Sciatic nerve (tissue), 2 donors: Measurements from ENCODE around the gene ABLIM1. TPM values are rescaled to one million over a fixed set of nuclear protein-coding genes. Genes with fewer than 3 reads are reported as not detected.

ENCODE experiments used
- ATAC-seq: fragments of 200-7000 bp; cut with Tn5 transposase; one replicate; pipeline ENCODE4 v1.9.1; 2020; ENCODE audit warnings: mild to moderate bottlenecking, moderate library complexity
- DNase-seq: peaks from one replicate; pipeline ENCODE4 v3.0.0-alpha.2; 2020; ENCODE audit warnings: low spot score
- intact Hi-C: fragments of 100-400 bp; cut with DNase I; formaldehyde crosslinking; loops from one replicate; pipeline ENCODE4 v1.14.2; 2022
- total RNA-seq: library from RNA; stranded (reverse); fragmentation: NEBNext Ultra II Directional; extraction: Animal tissue kit (Norgen Biotek cat#: 25700); gene quantifications from one replicate; pipeline ENCODE4 v1.2.1, GENCODE V29; 2021
- donor health status: DM: no; HTN: no; CAD: no.
- donor health status: DM: no; HTN: no; CAD: no.

Gene ABLIM1
- total RNA-seq, 1 donor from 2014 or later = 140 TPM

DNA sequence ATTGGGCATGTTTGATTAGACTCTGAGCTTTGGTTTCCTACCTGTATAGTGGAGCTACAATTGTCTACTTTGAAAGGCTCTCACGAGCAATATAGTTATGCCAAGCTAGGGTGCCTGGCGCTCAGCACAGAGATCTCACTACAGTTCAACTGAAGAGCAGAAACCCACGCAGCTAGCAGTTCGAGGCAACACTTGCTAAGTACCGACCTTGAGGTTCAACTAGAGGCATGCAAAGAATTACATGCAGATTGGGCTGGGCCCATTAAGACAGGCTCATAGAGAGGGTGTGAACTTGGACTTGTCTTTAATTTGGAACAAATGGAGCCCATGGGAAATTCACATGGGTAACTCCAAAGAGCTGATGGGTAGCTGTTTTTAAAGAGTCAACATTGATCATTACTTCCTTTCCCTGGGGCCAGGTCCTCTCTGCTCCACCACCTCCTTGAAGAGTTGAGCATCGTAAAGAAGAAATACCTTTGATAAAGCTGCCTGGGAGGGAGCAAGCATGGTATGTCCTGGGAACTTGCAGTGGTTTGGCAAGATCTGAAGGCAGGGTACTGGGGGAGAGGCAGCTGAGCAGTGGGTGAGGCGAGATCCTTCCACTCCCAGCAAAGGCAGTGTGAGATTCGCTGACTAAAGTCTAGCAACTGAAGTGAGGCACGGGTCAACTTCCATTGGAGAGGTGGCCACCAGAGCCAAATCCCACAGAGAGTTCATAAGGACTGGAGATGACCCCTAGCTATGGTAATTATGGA lies 228.3 kb downstream of the ABLIM1 start:
- intact Hi-C loops = loop anchor here (10.0 kb wide), 1 partner anchor 125 kb away; no protein-coding TSS in a partner anchor
- DNase-seq (no peak), ATAC-seq (peak; percentile 40)

DNA sequence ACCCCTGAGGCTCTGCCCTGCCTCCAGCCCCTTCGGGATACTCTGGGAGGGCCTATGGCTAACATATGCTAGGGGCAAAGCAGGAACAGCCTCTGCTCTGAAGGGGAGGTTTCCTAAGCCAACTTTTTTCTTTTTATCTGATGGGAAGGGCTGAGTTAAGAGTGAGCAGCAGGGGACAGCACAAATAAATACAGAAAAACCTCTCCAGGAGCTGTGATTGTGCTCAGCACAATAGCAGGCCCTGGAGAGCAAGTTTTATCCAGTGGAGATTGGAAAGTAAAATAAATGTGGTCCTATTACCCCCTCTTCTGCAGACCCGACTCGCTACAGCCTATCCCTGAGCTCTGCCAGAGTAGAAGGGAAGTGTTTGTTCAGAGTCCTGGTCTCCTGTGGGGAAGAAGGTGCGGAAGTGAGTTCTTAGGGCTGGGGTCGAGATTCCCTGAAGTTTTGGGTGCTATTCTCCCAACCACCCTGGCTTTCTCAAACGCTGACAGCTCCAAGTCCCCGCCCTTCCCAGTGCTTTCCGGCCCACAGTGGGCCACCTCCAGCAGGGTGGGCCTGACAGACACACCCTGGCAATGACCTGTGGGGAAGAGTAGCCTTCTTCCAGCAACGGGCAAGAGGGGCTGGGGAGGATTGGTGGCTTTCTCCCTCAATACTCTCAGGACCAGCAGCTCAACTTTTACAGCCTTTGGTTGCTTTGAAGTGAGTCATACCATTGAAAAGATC lies 230.8 kb downstream of the ABLIM1 start:
- intact Hi-C loops = no loop called here
- ATAC-seq = peak; percentile 69
- no peak for DNase-seq

- intact Hi-C loops = no loop called here
- no peak for DNase-seq
- no peak for ATAC-seq
Measured at GRCh38 chr10:114426476-114426875, 231.6 kb downstream of the ABLIM1 start.

DNA sequence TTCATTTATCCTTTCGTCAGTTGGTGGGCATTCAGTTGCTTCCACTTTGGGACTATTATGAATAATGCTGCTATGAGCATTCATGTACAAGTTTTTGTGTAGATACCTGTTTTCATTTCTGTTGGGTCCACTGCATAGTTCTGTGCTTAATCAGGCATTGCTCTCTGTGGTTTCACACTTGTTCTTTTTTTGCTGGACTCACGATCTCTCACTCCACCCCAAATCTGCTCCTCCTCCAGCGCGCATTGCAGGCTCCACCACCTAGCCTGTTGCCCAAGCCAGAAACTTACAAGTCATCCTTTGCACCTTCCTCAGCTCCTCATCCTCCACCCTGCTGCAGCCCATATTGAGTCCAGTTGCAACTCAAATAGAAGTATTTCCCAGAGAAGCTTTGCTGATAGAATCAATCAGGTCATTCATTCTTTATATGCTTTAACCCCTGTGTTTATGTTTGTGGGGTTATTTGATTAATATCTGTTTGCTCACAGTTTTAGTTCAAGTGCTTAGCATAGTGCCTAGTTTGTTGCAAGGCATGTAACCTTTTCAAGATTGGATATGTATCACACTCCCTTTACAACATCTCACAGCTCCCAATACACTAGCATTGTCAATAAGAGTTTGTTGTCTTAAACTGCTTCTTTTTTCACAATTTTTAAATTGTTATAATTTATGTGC lies 237.1 kb downstream of the ABLIM1 start:
- intact Hi-C loops = no loop called here
- ATAC-seq (no peak), DNase-seq (no peak)

DNA sequence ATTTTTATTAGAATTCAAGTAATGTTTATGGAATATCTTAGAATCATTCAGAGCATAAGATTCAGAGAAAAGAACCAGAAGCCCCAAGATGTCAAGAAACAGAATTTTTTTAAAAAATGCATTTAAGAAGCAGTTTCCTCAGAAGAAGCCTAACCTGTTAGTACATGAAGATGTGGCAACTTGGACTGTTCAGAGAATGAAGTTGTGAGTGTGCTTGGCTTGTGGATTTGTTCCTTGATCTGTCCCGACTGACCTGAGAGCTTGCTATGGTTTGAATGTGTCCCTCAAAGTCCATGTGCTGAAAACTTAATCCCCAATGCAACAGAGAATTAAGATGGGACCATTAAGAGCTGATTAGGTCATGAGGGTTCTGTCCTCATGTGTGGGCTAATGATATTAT lies 240.0 kb downstream of the ABLIM1 start:
- DNase-seq (no peak), ATAC-seq (no peak)
- intact Hi-C loops = no loop called here

GRCh38 chr10:114412907-114413797 lies 244.9 kb downstream of the ABLIM1 start:
- intact Hi-C loops = no loop called here
- peak; percentile 79 for ATAC-seq
- DNase-seq = peak; percentile 59

GRCh38 chr10:114408968-114409444 lies 249.1 kb downstream of the ABLIM1 start:
- intact Hi-C loops = loop anchor here (10.0 kb wide), 2 partner anchors 64 to 104 kb away; no protein-coding TSS in a partner anchor
- ATAC-seq (no peak), DNase-seq (no peak)

GRCh38 chr10:114408112-114408967 lies 249.7 kb downstream of the ABLIM1 start:
- intact Hi-C loops = loop anchor here (10.0 kb wide), 2 partner anchors 64 to 104 kb away; no protein-coding TSS in a partner anchor

GRCh38 chr10:114406455-114406854 lies 251.6 kb downstream of the ABLIM1 start:
- DNase-seq (no peak), ATAC-seq (no peak)
- intact Hi-C loops = loop anchor here (10.0 kb wide), 2 partner anchors 62 to 102 kb away; no protein-coding TSS in a partner anchor

More at GRCh38 chr10:114408112-114408967, 249.7 kb downstream of the ABLIM1 start:
- DNase-seq (no peak), ATAC-seq (no peak)

- intact Hi-C loops = loop anchor here (10.0 kb wide), 2 partner anchors 60 to 100 kb away; no protein-coding TSS in a partner anchor
- DNase-seq = no peak
- ATAC-seq = no peak
Measured at GRCh38 chr10:114405011-114405350, 253.1 kb downstream of the ABLIM1 start.

GRCh38 chr10:114404171-114405010 lies 253.7 kb downstream of the ABLIM1 start, which contains the start of gene AFAP1L2:
Gene AFAP1L2, minus strand, starts transcription at chr10:114404502. Its CDS starts 47 bp downstream, at chr10:114404455.
- intact Hi-C loops = loop anchor here (10.0 kb wide), 2 partner anchors 60 to 100 kb away; no protein-coding TSS in a partner anchor
- ATAC-seq (peak; percentile 69), DNase-seq (no peak)

DNA sequence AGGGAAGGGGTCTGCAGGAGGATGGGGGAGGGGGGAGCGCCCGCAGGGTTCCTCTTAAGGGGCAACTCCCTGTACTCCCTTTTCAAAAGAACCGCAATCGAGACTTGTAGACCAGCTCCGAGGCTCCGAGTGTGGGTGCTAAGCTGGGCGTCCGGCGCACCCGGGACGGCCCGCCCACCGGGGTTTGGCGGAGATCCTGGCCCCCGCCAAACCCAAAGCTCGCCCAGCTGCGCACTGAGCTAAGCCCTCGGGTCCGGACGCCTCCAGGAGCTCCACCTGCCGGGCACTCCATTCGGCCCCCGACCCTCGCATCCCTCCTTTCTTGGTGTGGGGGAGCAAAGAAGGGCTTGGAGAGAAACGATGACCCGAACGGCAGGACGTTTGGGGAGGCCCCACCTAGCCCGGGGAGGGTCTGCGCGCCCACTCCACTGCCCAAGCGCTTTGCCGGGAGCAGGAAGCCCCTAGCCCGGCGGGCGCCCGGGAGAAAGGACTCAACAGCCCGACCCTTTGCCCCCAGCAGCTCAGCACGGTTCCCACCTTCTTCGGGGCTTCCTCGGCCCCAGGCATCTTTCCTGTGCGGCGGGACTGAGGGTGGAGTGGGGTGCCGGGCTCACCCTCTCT lies 254.4 kb downstream of the ABLIM1 start:
- DNase-seq (peak; percentile 78), ATAC-seq (peak; percentile 78)
- intact Hi-C loops = loop anchor here (10.0 kb wide), 2 partner anchors 59 to 99 kb away; no protein-coding TSS in a partner anchor

DNA sequence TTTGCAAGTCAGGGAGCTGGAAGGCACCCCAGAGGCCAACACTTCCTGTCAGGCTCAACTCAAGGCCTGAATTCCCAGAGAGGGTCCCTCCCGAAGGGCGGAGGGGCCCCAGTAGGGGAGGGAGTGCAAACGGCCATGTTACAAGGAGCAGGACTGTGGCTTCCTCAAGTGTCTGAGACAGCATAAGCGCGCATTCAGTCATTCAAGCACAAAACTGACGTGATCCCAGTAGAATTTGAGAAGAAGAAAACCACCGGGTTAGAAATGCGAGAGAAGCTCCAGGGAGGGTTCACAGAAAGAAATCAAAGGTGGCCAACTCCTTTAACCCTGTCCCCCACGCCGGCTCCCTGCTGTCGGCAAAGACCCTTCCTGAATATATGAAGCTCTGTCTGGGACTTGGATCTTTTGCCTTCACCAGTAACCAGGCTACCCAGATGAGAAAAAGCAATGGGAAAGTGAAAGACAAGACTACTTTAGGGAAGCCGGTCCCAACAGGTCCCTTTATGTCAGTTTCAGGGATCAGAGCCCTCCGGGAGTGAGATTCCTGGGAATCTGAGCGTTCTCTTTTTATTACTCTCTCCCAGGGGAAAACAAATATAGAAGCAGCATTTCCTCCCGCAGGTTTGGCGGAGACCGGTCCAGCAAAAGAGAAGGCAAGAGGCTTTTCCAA lies 255.1 kb downstream of the ABLIM1 start:
- ATAC-seq (peak; percentile 25), DNase-seq (no peak)
- intact Hi-C loops = loop anchor here (10.0 kb wide), 2 partner anchors 58 to 98 kb away; no protein-coding TSS in a partner anchor

- intact Hi-C loops = loop anchor here (10.0 kb wide), 2 partner anchors 57 to 97 kb away; no protein-coding TSS in a partner anchor
- ATAC-seq = no peak
Measured at GRCh38 chr10:114402233-114402632, 255.8 kb downstream of the ABLIM1 start.

DNA sequence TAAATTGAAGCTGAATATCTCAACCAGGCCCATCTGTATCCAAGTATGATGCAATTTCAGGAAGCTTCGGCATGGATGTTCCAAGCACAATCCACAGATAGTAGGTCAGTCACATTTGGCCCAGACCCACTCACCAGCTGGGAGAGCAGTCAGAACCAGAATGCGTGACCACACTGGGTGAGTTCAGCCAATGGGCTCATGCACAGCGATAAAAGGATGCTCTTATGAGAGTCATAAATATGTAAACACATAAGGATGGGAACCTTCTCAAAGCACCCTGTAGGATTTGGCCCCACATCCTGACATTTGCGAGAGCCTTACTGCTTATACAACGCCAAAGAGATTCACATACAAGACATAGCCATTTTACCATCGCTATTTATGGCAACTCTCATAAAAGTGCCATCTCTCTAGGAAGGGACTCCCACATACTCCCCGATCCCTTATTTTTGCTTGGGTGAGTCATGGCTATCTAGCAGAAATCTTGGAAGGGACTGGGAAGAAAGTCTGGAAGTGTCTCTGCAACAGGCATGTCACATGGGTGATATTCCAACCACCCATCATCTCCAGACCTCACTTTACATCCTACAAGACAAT lies 256.8 kb downstream of the ABLIM1 start:
- DNase-seq (peak; percentile 81), ATAC-seq (peak; percentile 85)
- intact Hi-C loops = loop anchor here (10.0 kb wide), 2 partner anchors 56 to 96 kb away; no protein-coding TSS in a partner anchor

More at GRCh38 chr10:114402233-114402632, 255.8 kb downstream of the ABLIM1 start:
- DNase-seq = no peak
